ENCODE results near the gene MEF2D. TPM values are rescaled to one million over a fixed set of nuclear protein-coding genes. Genes with fewer than 3 reads are reported as not detected.
A peak's percentile ranks its signal among the peaks of the same experiment; 100 is the strongest.

MEF2D gene
- total RNA-seq, 1 experiment from 2014 or later, result 18.7 TPM

DNA sequence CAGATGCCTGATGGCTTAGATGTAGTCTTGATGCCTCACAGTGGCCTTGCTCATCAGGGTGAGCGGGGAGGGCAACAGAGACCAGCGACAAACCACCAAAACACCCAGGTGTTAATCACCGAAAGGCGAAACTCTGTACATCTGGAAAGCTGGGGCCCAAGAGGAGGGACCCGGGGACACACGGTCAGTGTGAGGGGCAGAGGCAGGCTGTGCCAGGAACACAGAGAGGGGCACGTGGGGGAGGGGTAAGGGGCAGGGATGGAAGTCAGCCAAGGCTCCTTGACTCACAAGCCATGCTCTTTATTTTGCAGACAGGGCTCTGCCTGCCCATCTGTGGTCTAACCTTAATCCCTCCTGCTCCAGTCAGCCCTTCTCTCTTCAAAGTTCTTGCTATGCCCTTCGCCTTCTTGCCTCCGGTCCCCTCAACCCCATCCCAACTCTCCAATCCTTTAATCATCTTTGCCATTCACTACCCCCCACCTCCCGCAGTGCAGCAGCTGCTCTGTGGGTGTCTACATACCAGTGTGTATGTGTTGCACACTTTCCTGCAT is 4.3 kb downstream of the MEF2D start:
- Mint-ChIP-seq H3K9me3 (no peaks in the 10 kb centered on the region), H3K27me3 (ENCODE audit: low read depth) (no peaks in the 10 kb centered on the region), H3K27ac (peak overlapping the region in 2 of 3 experiments; percentile 13 to 49; a peak in 3 of 7 replicates), H3K4me1 (peaks cover 67 to 74% of the 10 kb centered on the region in 2 experiments), H3K4me3 (peak overlapping the region in 1 of 2 experiments; percentile 57; a peak in 2 of 5 replicates), H3K36me3 (ENCODE audit: insufficient read depth in 1 of 3, low read depth in 3 of 3) (peaks cover 0 to 5% (median 2%) of the 10 kb centered on the region in 3 experiments; a peak in 3 of 7 replicates)
- H2BK15ac ChIP-seq (ENCODE audit: low read depth, low read length), result no peak overlapping the region
- H3K4ac ChIP-seq (ENCODE audit: low read depth, low read length), result no peak overlapping the region
- no peak overlapping the region for H2BK5ac ChIP-seq (ENCODE audit: insufficient read length, low read length)
- no peak overlapping the region for H4K5ac ChIP-seq (ENCODE audit: insufficient read length, low read depth, low read length)
- H3K56ac ChIP-seq (ENCODE audit: insufficient read length, low read depth, low read length), result no peak overlapping the region
- H3K23me2 ChIP-seq (ENCODE audit: insufficient read length, low read depth, low read length, poor library complexity, severe bottlenecking), result peaks cover 11% of the 10 kb centered on the region
- H3K23ac ChIP-seq (ENCODE audit: insufficient read length, low read depth, low read length), result no peak overlapping the region
- peaks cover 13% of the 10 kb centered on the region; the same call in 1 of the 2 replicates for H3K79me2 ChIP-seq (ENCODE audit: insufficient read depth, low read length)
- no peak overlapping the region for H2AK5ac ChIP-seq (ENCODE audit: insufficient read length, low read length)
- no peaks in the 10 kb centered on the region for H3K27me3 ChIP-seq (ENCODE audit: insufficient read depth, low read length)
- no peak overlapping the region; the same call in 1 of the 2 replicates for H3K14ac ChIP-seq (ENCODE audit: insufficient read depth, low read length)
- no peak overlapping the region for H3T11ph ChIP-seq (ENCODE audit: low read length)
- no peaks in the 10 kb centered on the region for H3K79me1 ChIP-seq (ENCODE audit: insufficient read depth, low read depth, low read length, poor library complexity, severe bottlenecking)
- H4K91ac ChIP-seq (ENCODE audit: insufficient read length, low read depth, low read length), result no peak overlapping the region
- H2BK120ac ChIP-seq (ENCODE audit: low read depth, low read length, poor library complexity, severe bottlenecking), result no peak overlapping the region
- no peak overlapping the region for H3K18ac ChIP-seq (ENCODE audit: insufficient read length, low read depth, low read length)
- no CpG with 5 or more reads among the region's 10 CpGs for WGBS (ENCODE audit: extremely low coverage, insufficient read length, low lambda C conversion rate)
- H3K4me2 ChIP-seq (ENCODE audit: insufficient read depth, insufficient read length, low read length), result no peak overlapping the region
- no peak overlapping the region for H4K8ac ChIP-seq (replicated peaks; ENCODE audit: insufficient read length, low read depth, low read length)
- no peak for DNase-seq
- H2AFZ ChIP-seq (ENCODE audit: low read length), result no peak overlapping the region
- no peaks in the 10 kb centered on the region for H4K20me1 ChIP-seq (ENCODE audit: control insufficient read depth, insufficient read depth, insufficient read length)
- no peaks in the 10 kb centered on the region for H3K9me3 ChIP-seq (ENCODE audit: control insufficient read depth, low read depth, low read length)
- no peak overlapping the region for H2BK20ac ChIP-seq (ENCODE audit: low read depth, low read length, poor library complexity, severe bottlenecking)
- TF ChIP-seq, protein P1, sequence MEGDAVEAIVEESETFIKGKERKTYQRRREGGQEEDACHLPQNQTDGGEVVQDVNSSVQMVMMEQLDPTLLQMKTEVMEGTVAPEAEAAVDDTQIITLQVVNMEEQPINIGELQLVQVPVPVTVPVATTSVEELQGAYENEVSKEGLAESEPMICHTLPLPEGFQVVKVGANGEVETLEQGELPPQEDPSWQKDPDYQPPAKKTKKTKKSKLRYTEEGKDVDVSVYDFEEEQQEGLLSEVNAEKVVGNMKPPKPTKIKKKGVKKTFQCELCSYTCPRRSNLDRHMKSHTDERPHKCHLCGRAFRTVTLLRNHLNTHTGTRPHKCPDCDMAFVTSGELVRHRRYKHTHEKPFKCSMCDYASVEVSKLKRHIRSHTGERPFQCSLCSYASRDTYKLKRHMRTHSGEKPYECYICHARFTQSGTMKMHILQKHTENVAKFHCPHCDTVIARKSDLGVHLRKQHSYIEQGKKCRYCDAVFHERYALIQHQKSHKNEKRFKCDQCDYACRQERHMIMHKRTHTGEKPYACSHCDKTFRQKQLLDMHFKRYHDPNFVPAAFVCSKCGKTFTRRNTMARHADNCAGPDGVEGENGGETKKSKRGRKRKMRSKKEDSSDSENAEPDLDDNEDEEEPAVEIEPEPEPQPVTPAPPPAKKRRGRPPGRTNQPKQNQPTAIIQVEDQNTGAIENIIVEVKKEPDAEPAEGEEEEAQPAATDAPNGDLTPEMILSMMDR (conservative IDR thresholded peaks at IDR 0.05), result no peak
- H3K9ac ChIP-seq (ENCODE audit: extremely low read depth, insufficient read length, low read length), result no peak overlapping the region
- H3K4me1 ChIP-seq (ENCODE audit: insufficient read depth, low read length), result peaks cover 9% of the 10 kb centered on the region; the same call in 1 of the 2 replicates
- no peak overlapping the region for H2BK12ac ChIP-seq (ENCODE audit: insufficient read length, low read depth, low read length)
- H3K27ac ChIP-seq (ENCODE audit: insufficient read length, low read depth, low read length), result no peak overlapping the region
